ENCODE data around the gene ENTPD6. TPM values are rescaled to one million over a fixed set of nuclear protein-coding genes. Genes with fewer than 3 reads are reported as not detected.
A peak's percentile ranks its signal among the peaks of the same experiment; 100 is the strongest.

Gene ENTPD6
- total and polyA plus RNA-seq, 4 experiments from 2014 or later: 42.1 to 94.3 (median 68.0) TPM

DNA sequence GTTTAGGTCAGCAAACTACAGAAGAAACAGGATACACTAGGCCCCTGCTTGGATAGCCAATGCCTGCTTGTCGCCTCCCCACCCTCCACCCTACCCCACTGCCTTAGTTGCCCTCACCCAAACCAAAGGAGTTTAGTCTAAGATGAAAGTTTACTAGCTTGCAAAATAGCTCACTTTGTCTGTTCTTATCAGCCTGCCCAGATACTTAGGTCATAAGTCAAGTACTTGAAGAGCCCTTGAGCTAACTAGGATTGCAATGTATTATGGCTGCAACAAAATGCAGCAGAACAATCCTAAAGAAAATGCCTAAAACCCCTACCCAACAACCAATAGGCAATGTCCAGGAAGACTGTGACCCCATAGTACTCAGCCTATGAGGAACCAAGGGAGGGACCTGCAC lies 7.3 kb upstream of the ENTPD6 start:
- no peak overlapping the region for H3K27ac Mint-ChIP-seq
- no peak overlapping the region for H3K4me3 Mint-ChIP-seq
- peaks cover 4 to 12% of the 10 kb centered on the region in 2 donors for H3K36me3 Mint-ChIP-seq
- H3K27me3 Mint-ChIP-seq: peaks cover 29 to 30% of the 10 kb centered on the region in 2 donors
- H3K4me1 Mint-ChIP-seq: no peaks in the 10 kb centered on the region
- no peaks in the 10 kb centered on the region for H3K9me3 ChIP-seq (ENCODE audit: control insufficient read depth in 1 of 2, low read length in 2 of 2)
- H3K27me3 ChIP-seq (ENCODE audit: insufficient read depth, low read length): peaks cover 4% of the 10 kb centered on the region
- no peak for DNase-seq
- ChIA-PET CTCF (ENCODE audit: partially characterized antibody) (interaction anchor here (1.5 kb wide), 1 partner anchor 11 kb away, joined by 4 read pairs; no protein-coding TSS in a partner anchor), POLR2A (ENCODE audit: partially characterized antibody) (no interaction called here)
- H3K9me3 Mint-ChIP-seq: peaks cover 0 to 28% (median 12%) of the 10 kb centered on the region in 8 donors
- H3K4me3 ChIP-seq (ENCODE audit: low read length in 2 of 2): no peak overlapping the region
- H3K27ac ChIP-seq (ENCODE audit: low read depth, low read length): no peak overlapping the region
- no peaks in the 10 kb centered on the region for H3K4me1 ChIP-seq (ENCODE audit: insufficient read depth, low read length)
- H3K36me3 ChIP-seq (ENCODE audit: insufficient read depth, low read length): no peaks in the 10 kb centered on the region
- intact Hi-C loops (cut with micrococcal nuclease): no loop called here

DNA sequence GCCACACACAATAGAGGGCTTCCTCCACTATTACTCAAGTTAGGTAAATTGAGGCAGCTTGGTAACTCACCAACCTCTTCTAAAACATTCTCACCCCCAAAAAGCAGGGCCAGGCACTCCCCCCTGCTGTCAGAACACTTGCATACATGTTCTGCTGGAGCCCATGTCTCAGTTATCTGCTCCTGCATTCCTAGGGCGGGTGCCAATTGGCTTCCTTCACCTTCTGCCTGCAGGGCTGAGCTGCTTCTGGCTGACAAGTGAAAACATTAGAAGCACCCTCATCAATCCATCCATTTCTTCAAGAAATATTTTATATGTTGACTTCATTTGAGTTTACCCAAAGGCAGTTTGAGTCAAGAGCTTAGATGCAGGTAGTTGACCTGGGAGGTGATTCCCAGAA lies 4.5 kb upstream of the ENTPD6 start:
- intact Hi-C loops (cut with micrococcal nuclease): no loop called here
- H3K9me3 ChIP-seq (ENCODE audit: control insufficient read depth in 1 of 2, low read length in 2 of 2): no peaks in the 10 kb centered on the region

DNA sequence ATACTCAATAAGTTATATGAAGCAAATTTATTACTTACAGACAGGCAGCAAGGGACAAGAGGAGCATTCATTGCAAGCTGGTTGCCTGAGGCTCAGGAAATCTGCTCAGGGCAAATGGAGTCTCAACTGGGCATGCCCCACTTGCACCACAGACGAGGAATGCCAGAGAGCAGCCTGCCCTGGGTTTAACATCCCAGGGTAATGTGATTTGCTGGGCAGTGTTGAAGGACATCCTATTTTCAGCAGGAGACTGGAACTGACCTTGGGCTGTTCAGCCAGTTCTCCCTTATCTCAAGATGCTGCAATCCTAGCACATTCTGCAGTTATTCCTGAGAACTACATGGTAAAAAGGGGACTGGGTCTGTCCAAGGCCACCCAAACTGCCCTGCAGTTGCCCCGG lies 3.8 kb upstream of the ENTPD6 start:
- Histone ChIP-seq H3K27ac (ENCODE audit: low read depth, low read length) (no peak overlapping the region), H3K36me3 (ENCODE audit: insufficient read depth, low read length) (no peaks in the 10 kb centered on the region), H3K27me3 (ENCODE audit: insufficient read depth, low read length) (peaks cover 4% of the 10 kb centered on the region), H3K4me3 (ENCODE audit: low read length in 2 of 2) (no peak overlapping the region), H3K4me1 (ENCODE audit: insufficient read depth, low read length) (peaks cover 15% of the 10 kb centered on the region), H3K9me3 (ENCODE audit: control insufficient read depth in 1 of 2, low read length in 2 of 2) (no peaks in the 10 kb centered on the region)
- CTCF ChIA-PET (ENCODE audit: partially characterized antibody): interaction anchor here (0.8 kb wide), 1 partner anchor 13 kb away, joined by 3 read pairs; no protein-coding TSS in a partner anchor
- Mint-ChIP-seq H3K4me3 (no peak overlapping the region), H3K36me3 (peaks cover 0 to 2% of the 10 kb centered on the region in 2 donors), H3K27ac (no peak overlapping the region), H3K27me3 (peaks cover 8 to 15% of the 10 kb centered on the region in 2 donors), H3K4me1 (peaks cover 6 to 16% (median 9%) of the 10 kb centered on the region in 4 donors), H3K9me3 (peaks cover 0 to 2% (median 0%) of the 10 kb centered on the region in 8 donors)
- no peak for DNase-seq
- intact Hi-C loops (cut with micrococcal nuclease): no loop called here
- POLR2A ChIA-PET (ENCODE audit: partially characterized antibody): no interaction called here

More for the DNA sequence above, 4.5 kb upstream of the ENTPD6 start:
- Histone ChIP-seq H3K36me3 (ENCODE audit: insufficient read depth, low read length) (no peaks in the 10 kb centered on the region), H3K27me3 (ENCODE audit: insufficient read depth, low read length) (peaks cover 4% of the 10 kb centered on the region), H3K4me1 (ENCODE audit: insufficient read depth, low read length) (peaks cover 9% of the 10 kb centered on the region), H3K4me3 (ENCODE audit: low read length in 2 of 2) (no peak overlapping the region), H3K27ac (ENCODE audit: low read depth, low read length) (no peak overlapping the region)
- DNase-seq: no peak
- peaks cover 11 to 16% of the 10 kb centered on the region in 2 donors for H3K27me3 Mint-ChIP-seq
- H3K27ac Mint-ChIP-seq: no peak overlapping the region
- no peak overlapping the region for H3K4me3 Mint-ChIP-seq
- CTCF ChIA-PET (ENCODE audit: partially characterized antibody): interaction anchor here (0.8 to 1.0 kb wide), 2 partner anchors 11 to 12 kb away, joined by 3 read pairs; no protein-coding TSS in a partner anchor
- H3K4me1 Mint-ChIP-seq: peaks cover 1 to 9% (median 3%) of the 10 kb centered on the region in 4 donors
- peaks cover 0 to 5% (median 0%) of the 10 kb centered on the region in 8 donors for H3K9me3 Mint-ChIP-seq
- H3K36me3 Mint-ChIP-seq: peaks cover 0 to under 1% of the 10 kb centered on the region in 2 donors
- POLR2A ChIA-PET (ENCODE audit: partially characterized antibody): no interaction called here

DNA sequence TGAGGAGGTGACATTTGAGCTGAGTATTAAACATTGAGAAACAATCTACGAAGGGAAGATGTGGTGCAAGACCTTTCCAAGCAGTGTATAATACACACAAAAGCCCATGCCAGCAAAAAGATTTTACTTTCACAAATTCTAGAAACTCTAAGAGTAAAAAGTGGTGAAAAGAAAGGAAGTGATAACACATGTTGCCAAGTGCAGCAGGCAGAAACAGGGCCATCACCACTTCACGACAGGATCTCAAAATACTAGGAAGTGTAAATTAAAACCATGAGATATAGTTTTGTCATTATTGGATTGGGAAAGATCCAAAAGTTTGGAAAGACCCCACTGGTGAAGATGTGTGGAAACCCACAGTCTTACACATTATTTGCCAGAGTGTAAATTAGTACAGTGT lies 1.7 kb upstream of the ENTPD6 start:
- H3K4me3 Mint-ChIP-seq: peak overlapping the region in 7 of 8 donors; percentile 1 to 92 (median 37)

DNA sequence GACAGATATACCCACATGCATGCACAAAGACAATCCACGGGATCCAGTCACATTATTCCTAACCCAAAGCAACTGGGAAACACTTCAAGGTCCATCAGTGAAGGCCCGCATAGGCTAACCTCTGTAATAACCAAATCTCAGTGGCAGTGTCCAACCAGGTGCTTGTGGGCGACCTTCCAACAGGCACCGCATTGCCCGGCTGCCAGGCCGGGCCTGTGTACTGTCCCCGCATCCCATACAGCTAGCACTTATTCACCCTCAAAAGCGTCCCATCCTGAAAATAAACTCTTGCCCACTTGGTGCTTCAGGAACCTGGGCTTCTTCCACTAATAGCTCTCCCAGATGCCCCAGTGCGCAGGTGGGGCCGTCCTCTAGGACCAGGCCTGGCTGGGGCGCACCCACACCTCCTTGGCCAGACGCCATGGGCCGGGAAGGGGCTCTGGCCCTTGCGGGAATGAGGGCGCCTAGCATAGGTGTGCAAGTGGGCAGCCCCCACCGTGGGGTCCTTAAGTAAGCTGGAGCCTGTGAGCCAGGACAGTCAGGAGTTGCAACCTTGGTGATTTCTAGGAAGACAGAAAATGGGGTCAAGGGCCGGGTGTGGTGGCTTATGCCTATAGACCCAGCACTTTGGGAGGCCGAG lies 1.1 kb upstream of the ENTPD6 start:
- Mint-ChIP-seq H3K4me3 (peak overlapping the region; percentile 83 to 95 (median 88)), H3K9me3 (no peaks in the 10 kb centered on the region), H3K27ac (peak overlapping the region; percentile 61 to 94 (median 92)), H3K36me3 (peaks cover 0 to 6% of the 10 kb centered on the region in 2 donors), H3K27me3 (no peaks in the 10 kb centered on the region), H3K4me1 (peaks cover 26 to 38% (median 32%) of the 10 kb centered on the region in 4 donors)
- Histone ChIP-seq H3K36me3 (ENCODE audit: insufficient read depth, low read length) (no peaks in the 10 kb centered on the region), H3K4me3 (ENCODE audit: low read length in 2 of 2) (peak overlapping the region in 1 of 2 donors; percentile 82), H3K4me1 (ENCODE audit: insufficient read depth, low read length) (peaks cover 28% of the 10 kb centered on the region), H3K27ac (ENCODE audit: low read depth, low read length) (peak overlapping the region; percentile 77), H3K27me3 (ENCODE audit: insufficient read depth, low read length) (no peaks in the 10 kb centered on the region), H3K9me3 (ENCODE audit: control insufficient read depth in 1 of 2, low read length in 2 of 2) (no peaks in the 10 kb centered on the region)
- intact Hi-C loops (cut with micrococcal nuclease): no loop called here
- CTCF ChIA-PET (ENCODE audit: partially characterized antibody): interaction anchor here (0.8 to 1.7 kb wide), 6 partner anchors 14 to 199 kb away, joined by 3 to 5 read pairs (median 4); no protein-coding TSS in a partner anchor
- no peak for DNase-seq
- POLR2A ChIA-PET (ENCODE audit: partially characterized antibody): interaction anchor here (0.6 to 3.0 kb wide), 10 partner anchors 10 to 669 kb away, joined by 3 to 34 read pairs (median 9); partner anchors contain the start of genes ABHD12, ACSS1, APMAP and PYGB

More for the DNA sequence above, 1.7 kb upstream of the ENTPD6 start:
- Mint-ChIP-seq H3K36me3 (peaks cover 0 to 6% of the 10 kb centered on the region in 2 donors), H3K9me3 (no peaks in the 10 kb centered on the region), H3K4me1 (peaks cover 20 to 32% (median 26%) of the 10 kb centered on the region in 4 donors), H3K27ac (peak overlapping the region; percentile 10 to 94 (median 57)), H3K27me3 (no peaks in the 10 kb centered on the region)
- intact Hi-C loops (cut with micrococcal nuclease): no loop called here
- Histone ChIP-seq H3K27me3 (ENCODE audit: insufficient read depth, low read length) (no peaks in the 10 kb centered on the region), H3K36me3 (ENCODE audit: insufficient read depth, low read length) (no peaks in the 10 kb centered on the region), H3K9me3 (ENCODE audit: control insufficient read depth in 1 of 2, low read length in 2 of 2) (no peaks in the 10 kb centered on the region), H3K27ac (ENCODE audit: low read depth, low read length) (no peak overlapping the region), H3K4me1 (ENCODE audit: insufficient read depth, low read length) (peaks cover 28% of the 10 kb centered on the region), H3K4me3 (ENCODE audit: low read length in 2 of 2) (no peak overlapping the region)
- POLR2A ChIA-PET (ENCODE audit: partially characterized antibody): interaction anchor here (2.7 to 3.0 kb wide), 4 partner anchors 10 to 201 kb away, joined by 11 to 34 read pairs (median 25); partner anchors contain the start of genes ACSS1, APMAP and PYGB
- CTCF ChIA-PET (ENCODE audit: partially characterized antibody): interaction anchor here (1.0 to 1.7 kb wide), 2 partner anchors 14 to 15 kb away, joined by 3 to 5 read pairs; no protein-coding TSS in a partner anchor
- no peak for DNase-seq

DNA sequence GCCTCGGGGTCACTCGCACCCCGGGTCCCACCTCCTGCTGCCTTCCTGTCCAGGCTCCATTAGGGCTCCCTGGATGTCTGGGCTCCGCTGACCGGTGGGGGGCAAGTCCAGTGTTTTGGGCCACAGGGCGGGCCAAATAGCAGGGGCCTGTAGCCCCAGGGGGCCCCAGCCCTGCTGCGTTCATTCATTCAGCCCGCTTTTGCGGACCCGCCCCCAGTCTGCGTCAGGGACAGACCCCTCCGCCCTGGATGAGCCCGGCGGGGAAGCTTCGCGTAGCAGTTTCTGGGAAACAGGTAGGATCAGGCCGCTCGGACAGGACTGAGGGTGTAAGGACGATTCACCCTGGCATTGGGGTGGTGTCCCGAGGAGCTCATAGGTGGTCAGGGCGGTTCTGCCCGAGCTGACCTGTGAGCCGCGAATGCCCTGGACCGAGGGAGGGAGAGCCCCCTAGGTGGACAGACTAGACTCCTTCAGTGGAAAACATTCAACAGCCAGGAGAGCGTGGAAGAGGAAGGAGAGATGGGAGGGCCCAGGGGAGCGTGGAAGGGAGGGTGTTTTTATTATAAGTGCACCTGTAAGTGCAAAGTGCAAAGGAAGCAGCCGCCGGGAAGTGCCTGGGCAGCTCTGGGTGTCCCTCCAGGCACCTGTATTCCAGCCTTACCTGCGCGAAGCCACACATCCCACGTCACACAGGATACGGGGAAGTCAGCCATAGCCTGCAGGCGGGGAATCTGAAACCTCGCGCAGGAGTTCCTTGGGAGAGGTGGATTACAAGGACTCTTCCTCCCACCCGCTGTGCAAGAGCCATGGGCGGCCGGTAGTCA lies 662 bp downstream of the ENTPD6 start:
- CTCF ChIA-PET (ENCODE audit: partially characterized antibody): interaction anchor here (0.8 to 1.3 kb wide), 7 partner anchors 17 to 201 kb away, joined by 3 to 4 read pairs (median 3); partner anchors contain the start of gene PYGB
- DNase-seq: peak in 4 of 5 donors; percentile 13 to 31 (median 20)
- H3K27ac ChIP-seq (ENCODE audit: low read depth, low read length): peak overlapping the region; percentile 77
- POLR2A ChIA-PET (ENCODE audit: partially characterized antibody): interaction anchor here (0.7 to 3.0 kb wide), 11 partner anchors 8 to 1169 kb away, joined by 3 to 34 read pairs (median 7); partner anchors contain the start of genes ABHD12, ACSS1, APMAP and PYGB
- Mint-ChIP-seq H3K27me3 (no peaks in the 10 kb centered on the region), H3K27ac (peak overlapping the region; percentile 84 to 95 (median 88)), H3K4me1 (peaks cover 39 to 55% (median 45%) of the 10 kb centered on the region in 4 donors), H3K36me3 (peaks cover 0 to 6% of the 10 kb centered on the region in 2 donors), H3K9me3 (no peaks in the 10 kb centered on the region), H3K4me3 (peak overlapping the region; percentile 85 to 95 (median 90))
- intact Hi-C loops (cut with micrococcal nuclease): loop anchor here (1.0 to 5.0 kb wide), 8 partner anchors 52 to 1774 kb away; partner anchors contain the start of genes ACSS1, APMAP, CST7 and NAPB
- H3K4me1 ChIP-seq (ENCODE audit: insufficient read depth, low read length): peaks cover 28% of the 10 kb centered on the region
- peak overlapping the region; percentile 82 to 85 for H3K4me3 ChIP-seq (ENCODE audit: low read length in 2 of 2)
- no peaks in the 10 kb centered on the region for H3K27me3 ChIP-seq (ENCODE audit: insufficient read depth, low read length)
- H3K36me3 ChIP-seq (ENCODE audit: insufficient read depth, low read length): no peaks in the 10 kb centered on the region
- H3K9me3 ChIP-seq (ENCODE audit: control insufficient read depth in 1 of 2, low read length in 2 of 2): no peaks in the 10 kb centered on the region
